Esophagus muscularis mucosa (tissue), 4 donors: ENCODE results near the gene C2orf69. TPM values are rescaled to one million over a fixed set of nuclear protein-coding genes. Genes with fewer than 3 reads are reported as not detected.

Source experiments
- DNase-seq: peaks from one replicate; pipeline ENCODE4 v3.0.0-alpha.2; 2017; ENCODE audit errors: extremely low spot score
- H3K27ac ChIP-seq, 4 donors: fragments of 200-600 bp; sonication (generic); replicated peaks in 1 of 4; 1 replicate in 3 of 4; 2 replicates in 1 of 4; pipeline ENCODE4 v1.5.1; 2016 to 2019; ENCODE audit warnings: mild to moderate bottlenecking in 1 of 4
- H3K27me3 ChIP-seq, 4 donors: fragments of 200-600 bp; sonication (generic); one replicate each; pipeline versions ENCODE4 v1.5.1 to v1.6.0; 2016 to 2019
- H3K36me3 ChIP-seq, 4 donors: fragments of 200-600 bp; sonication (generic); one replicate each; pipeline ENCODE4 v1.5.1; 2016 to 2019
- H3K4me1 ChIP-seq, 4 donors: fragments of 200-600 bp; sonication (generic); one replicate each; pipeline ENCODE4 v1.5.1; 2016 to 2019
- H3K4me3 ChIP-seq, 4 donors: fragments of 200-600 bp; sonication (generic); 1 replicate in 2 of 4; 2 replicates in 2 of 4; pipeline ENCODE4 v1.5.1; 2016 to 2019; ENCODE audit warnings: mild to moderate bottlenecking in 4 of 4, moderate library complexity in 1 of 4
- H3K9me3 ChIP-seq, 4 donors: fragments of 200-600 bp; sonication (generic); 1 replicate in 3 of 4; 2 replicates in 1 of 4; pipeline ENCODE4 v1.5.1; 2016 to 2019
- EP300 ChIP-seq: sonication (generic); formaldehyde crosslinking; IDR thresholded peaks from one replicate; pipeline ENCODE4 v1.6.1; 2017; ENCODE audit warnings: antibody characterized with exemption
- POLR2A ChIP-seq: fragments of 450-650 bp; IDR thresholded peaks from one replicate; pipeline ENCODE4 v1.6.1; 2017; ENCODE audit warnings: antibody characterized with exemption, moderate library complexity, mild to moderate bottlenecking, low read depth
- POLR2AphosphoS5 ChIP-seq, 2 donors: sonication (generic); formaldehyde crosslinking; IDR thresholded peaks; one replicate each; pipeline ENCODE4 v1.6.1; 2017; ENCODE audit warnings: antibody characterized with exemption in 2 of 2
- WGBS: methylation state at CpG from one replicate; pipeline ENCODE4 v1.1.5; 2018; 5-methylcytosine and 5-hydroxymethylcytosine counted together
- intact Hi-C: fragments of 100-400 bp; cut with DNase I; formaldehyde crosslinking; loops from one replicate; pipeline ENCODE4 v1.15.1; 2023
- total RNA-seq, 4 donors: library from RNA; depleted of rRNA; stranded (reverse); fragments of >200 nt; gene quantifications; one replicate each; pipeline versions ENCODE4 v1.1.0 to v1.2.1, GENCODE V29; 2016
- TF ChIP-seq, protein P1 (sequence below), 3 experiments: fragments of 200-600 bp in 2 of 3; fragments of 450-650 bp in 1 of 3; sonication (generic) in 2 of 3; IDR thresholded peaks; one replicate each; pipeline ENCODE4 v1.5.1; 2017 to 2019; ENCODE audit warnings: antibody characterized with exemption in 3 of 3, mild to moderate bottlenecking in 2 of 3, moderate library complexity in 1 of 3

C2orf69 gene
- 10 to 100 TPM; 10.4 to 15.0 (median 12.0) TPM for total RNA-seq

GRCh38 chr2:199911052-199911876 lies at the start of gene C2orf69:
C2orf69 (plus strand) TSS chr2:199911293; CDS start chr2:199911439, 146 bp downstream.
- TF ChIP-seq POLR2A (peak; percentile 73), POLR2AphosphoS5 (IDR thresholded peaks at IDR 0.05) (peak; percentile 81 to 91), EP300 (no peak)
- TF ChIP-seq, protein P1, sequence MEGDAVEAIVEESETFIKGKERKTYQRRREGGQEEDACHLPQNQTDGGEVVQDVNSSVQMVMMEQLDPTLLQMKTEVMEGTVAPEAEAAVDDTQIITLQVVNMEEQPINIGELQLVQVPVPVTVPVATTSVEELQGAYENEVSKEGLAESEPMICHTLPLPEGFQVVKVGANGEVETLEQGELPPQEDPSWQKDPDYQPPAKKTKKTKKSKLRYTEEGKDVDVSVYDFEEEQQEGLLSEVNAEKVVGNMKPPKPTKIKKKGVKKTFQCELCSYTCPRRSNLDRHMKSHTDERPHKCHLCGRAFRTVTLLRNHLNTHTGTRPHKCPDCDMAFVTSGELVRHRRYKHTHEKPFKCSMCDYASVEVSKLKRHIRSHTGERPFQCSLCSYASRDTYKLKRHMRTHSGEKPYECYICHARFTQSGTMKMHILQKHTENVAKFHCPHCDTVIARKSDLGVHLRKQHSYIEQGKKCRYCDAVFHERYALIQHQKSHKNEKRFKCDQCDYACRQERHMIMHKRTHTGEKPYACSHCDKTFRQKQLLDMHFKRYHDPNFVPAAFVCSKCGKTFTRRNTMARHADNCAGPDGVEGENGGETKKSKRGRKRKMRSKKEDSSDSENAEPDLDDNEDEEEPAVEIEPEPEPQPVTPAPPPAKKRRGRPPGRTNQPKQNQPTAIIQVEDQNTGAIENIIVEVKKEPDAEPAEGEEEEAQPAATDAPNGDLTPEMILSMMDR (IDR thresholded peaks at IDR 0.05), result no peak
- Histone ChIP-seq H3K9me3 (no peaks in the 10 kb centered on the region), H3K4me1 (peaks cover 18 to 35% (median 30%) of the 10 kb centered on the region in 4 donors), H3K27me3 (no peaks in the 10 kb centered on the region), H3K4me3 (peak within 1 kb of the TSS; percentile 69 to 94 (median 82)), H3K36me3 (peaks cover 0 to 5% (median 3%) of the 10 kb centered on the region in 4 donors), H3K27ac (peak within 1 kb of the TSS; percentile 94 to 98 (median 97))
- WGBS, result 1% methylated on average over 39 of the region's 85 CpGs
- intact Hi-C loops, result no loop called here
- peak; percentile 99 for DNase-seq

GRCh38 chr2:199862788-199863187 lies 48.3 kb upstream of the C2orf69 start:
- intact Hi-C loops, result loop anchor here (5.0 kb wide), 1 partner anchor 160 kb away; no protein-coding TSS in a partner anchor
- no peaks in the 10 kb centered on the region for H3K9me3 ChIP-seq
- H3K27ac ChIP-seq, result no peak overlapping the region
- TF ChIP-seq EP300, result no peak
- no peak for TF ChIP-seq POLR2A
- TF ChIP-seq, protein P1 (IDR thresholded peaks at IDR 0.05), result no peak
- no peak for TF ChIP-seq POLR2AphosphoS5 (IDR thresholded peaks at IDR 0.05)
- WGBS, result 60% methylated on average over 3 of the region's 3 CpGs
- H3K4me1 ChIP-seq, result no peaks in the 10 kb centered on the region
- H3K4me3 ChIP-seq, result no peak overlapping the region
- H3K36me3 ChIP-seq, result no peaks in the 10 kb centered on the region
- no peak for DNase-seq
- no peaks in the 10 kb centered on the region for H3K27me3 ChIP-seq

GRCh38 chr2:199865905-199866304 lies 45.2 kb upstream of the C2orf69 start:
- no peaks in the 10 kb centered on the region for H3K27me3 ChIP-seq
- TF ChIP-seq, protein P1 (IDR thresholded peaks at IDR 0.05), result no peak
- TF ChIP-seq POLR2AphosphoS5 (IDR thresholded peaks at IDR 0.05) (no peak), POLR2A (no peak), EP300 (no peak)
- H3K36me3 ChIP-seq, result no peaks in the 10 kb centered on the region
- WGBS, result 90% methylated on average over 4 of the region's 4 CpGs
- no peaks in the 10 kb centered on the region for H3K4me1 ChIP-seq
- no peak for DNase-seq
- no peak overlapping the region for H3K4me3 ChIP-seq
- intact Hi-C loops, result no loop called here
- H3K27ac ChIP-seq, result no peak overlapping the region
- H3K9me3 ChIP-seq, result no peaks in the 10 kb centered on the region

DNA sequence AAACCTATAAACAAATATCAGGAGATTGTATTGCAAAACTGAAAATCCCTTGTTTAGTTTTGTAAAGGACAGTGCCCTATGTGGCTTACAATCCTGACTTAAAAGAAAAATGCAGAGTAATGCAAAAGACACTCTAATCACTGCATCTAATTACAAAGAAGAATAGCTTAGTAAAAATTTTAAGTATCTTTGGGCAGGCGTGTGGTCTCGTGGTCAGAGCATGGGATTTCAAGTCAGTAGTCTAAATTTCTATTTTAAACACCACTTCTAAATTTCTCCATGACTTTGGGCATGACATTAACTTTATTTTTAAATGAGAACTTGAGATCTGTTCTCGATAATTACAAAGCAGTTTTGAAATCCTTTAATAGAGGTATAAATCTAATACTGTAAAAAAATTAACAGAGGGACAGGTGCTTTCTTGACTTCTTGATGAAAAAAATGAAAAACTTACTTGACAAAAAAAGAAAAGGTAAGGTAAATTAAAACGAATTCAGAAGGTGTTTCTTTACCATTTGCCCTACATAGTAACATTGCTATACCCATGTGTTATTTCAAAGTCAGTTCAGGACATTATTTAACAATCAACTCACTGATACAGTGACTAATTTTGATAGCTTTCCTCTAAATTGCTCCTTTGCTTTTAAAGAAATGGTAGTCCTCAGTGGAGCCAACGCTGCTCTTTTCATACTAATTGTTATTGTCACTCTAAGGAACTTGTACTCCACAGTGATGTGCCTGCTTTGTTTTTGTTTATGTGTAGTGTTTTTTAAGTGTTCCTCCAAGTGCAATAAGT lies 42.5 kb upstream of the C2orf69 start:
- no peak overlapping the region for H3K27ac ChIP-seq
- H3K36me3 ChIP-seq, result no peaks in the 10 kb centered on the region
- 63% methylated on average over 5 of the region's 5 CpGs for WGBS
- DNase-seq, result no peak
- H3K27me3 ChIP-seq, result no peaks in the 10 kb centered on the region
- intact Hi-C loops, result no loop called here
- H3K9me3 ChIP-seq, result peaks cover 0 to 4% (median 0%) of the 10 kb centered on the region in 4 donors
- H3K4me1 ChIP-seq, result no peaks in the 10 kb centered on the region
- no peak overlapping the region for H3K4me3 ChIP-seq
- TF ChIP-seq, protein P1 (IDR thresholded peaks at IDR 0.05), result no peak
- TF ChIP-seq POLR2AphosphoS5 (IDR thresholded peaks at IDR 0.05) (no peak), POLR2A (no peak), EP300 (no peak)
